Epithelial cell of esophagus (primary cell): Measurements from ENCODE around the gene SLC16A4.

ENCODE experiments used
- DNase-seq: peaks from one replicate; pipeline ENCODE4 v3.0.0; 2010; ENCODE audit warnings: low read depth
- H3K4me3 ChIP-seq: 2 replicates; pipeline ENCODE4 v1.5.1; 2011; ENCODE audit warnings: mild to moderate bottlenecking, low read length, control low read depth
- CTCF ChIP-seq: IDR thresholded peaks from 2 replicates; pipeline ENCODE4 v1.5.1; 2011; ENCODE audit warnings: low read depth, mild to moderate bottlenecking, low read length, control low read depth, inconsistent platforms; ENCODE audit not compliant: insufficient read depth; ENCODE audit errors: missing control alignments

Gene SLC16A4

DNA sequence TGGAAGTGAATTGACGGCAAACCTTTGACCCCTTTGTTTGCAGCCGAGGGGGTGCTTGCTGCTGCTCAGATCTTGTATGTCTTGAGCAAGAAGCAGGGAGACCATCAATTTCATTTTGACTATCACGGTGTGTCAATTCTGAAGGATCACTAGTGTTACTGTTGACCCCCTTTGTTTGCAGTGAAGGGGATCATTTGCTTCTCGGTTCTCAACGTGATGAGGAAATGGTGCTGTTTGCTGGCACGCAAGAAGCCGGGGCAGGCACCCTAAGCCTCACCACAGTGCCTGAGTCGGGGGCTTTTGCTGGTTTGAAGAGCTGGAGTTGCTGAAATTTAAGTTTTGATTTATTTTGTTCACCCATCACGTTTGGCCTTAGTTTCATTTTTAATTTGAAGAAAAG lies 44.1 kb downstream of the SLC16A4 start:
- H3K4me3 ChIP-seq: no peak overlapping the region
- TF ChIP-seq CTCF: no peak
- no peak for DNase-seq

DNA sequence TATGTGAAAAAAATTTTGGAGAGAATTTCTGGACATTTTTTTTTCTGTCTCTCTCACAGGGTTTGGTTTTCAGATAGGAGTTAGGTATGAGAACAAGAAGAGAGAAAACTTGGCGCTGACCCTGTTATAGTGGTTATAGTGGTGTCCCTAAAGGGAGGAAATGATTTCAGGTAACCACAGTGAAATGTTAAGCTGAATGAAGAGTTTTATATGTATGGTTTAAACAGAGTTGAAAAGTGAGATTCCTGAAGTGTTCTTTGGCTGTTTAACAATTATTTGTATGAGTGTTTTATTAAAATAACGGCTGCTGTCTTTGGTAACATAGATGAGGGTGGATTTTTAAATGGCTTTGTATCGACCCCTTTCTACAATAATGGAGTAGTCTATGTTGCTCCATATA lies 45.3 kb downstream of the SLC16A4 start:
- TF ChIP-seq CTCF: no peak
- DNase-seq: no peak
- H3K4me3 ChIP-seq: no peak overlapping the region

DNA sequence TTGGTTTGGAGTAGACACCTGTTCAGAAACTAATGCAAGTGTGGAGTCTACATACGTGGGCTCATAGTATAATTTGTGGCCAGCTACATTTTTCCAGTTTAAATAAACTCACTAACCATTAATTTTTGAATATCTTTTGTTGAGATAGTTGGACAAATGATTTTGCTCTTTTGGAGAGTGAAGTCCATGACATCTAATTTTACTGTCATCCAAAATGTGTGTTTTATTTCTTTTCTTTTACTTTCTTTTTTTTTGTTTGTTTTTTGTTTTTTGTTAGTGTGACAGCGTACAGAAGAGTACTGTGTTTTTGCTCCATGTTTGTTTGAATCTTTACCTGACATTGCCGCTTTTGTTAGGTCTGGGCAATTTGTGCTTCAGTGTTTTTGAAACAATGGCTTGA lies 46.7 kb downstream of the SLC16A4 start:
- TF ChIP-seq CTCF: no peak
- peak overlapping the region; percentile 4 for H3K4me3 ChIP-seq
- no peak for DNase-seq

- H3K4me3 ChIP-seq: peak overlapping the region; percentile 33
- no peak for DNase-seq
- no peak for TF ChIP-seq CTCF
Observed at GRCh38 chr1:110343249-110343648, 47.6 kb downstream of the SLC16A4 start.

GRCh38 chr1:110341872-110342331 lies 48.9 kb downstream of the SLC16A4 start:
- no peak for TF ChIP-seq CTCF
- DNase-seq: no peak
- H3K4me3 ChIP-seq: peak overlapping the region; percentile 33

DNA sequence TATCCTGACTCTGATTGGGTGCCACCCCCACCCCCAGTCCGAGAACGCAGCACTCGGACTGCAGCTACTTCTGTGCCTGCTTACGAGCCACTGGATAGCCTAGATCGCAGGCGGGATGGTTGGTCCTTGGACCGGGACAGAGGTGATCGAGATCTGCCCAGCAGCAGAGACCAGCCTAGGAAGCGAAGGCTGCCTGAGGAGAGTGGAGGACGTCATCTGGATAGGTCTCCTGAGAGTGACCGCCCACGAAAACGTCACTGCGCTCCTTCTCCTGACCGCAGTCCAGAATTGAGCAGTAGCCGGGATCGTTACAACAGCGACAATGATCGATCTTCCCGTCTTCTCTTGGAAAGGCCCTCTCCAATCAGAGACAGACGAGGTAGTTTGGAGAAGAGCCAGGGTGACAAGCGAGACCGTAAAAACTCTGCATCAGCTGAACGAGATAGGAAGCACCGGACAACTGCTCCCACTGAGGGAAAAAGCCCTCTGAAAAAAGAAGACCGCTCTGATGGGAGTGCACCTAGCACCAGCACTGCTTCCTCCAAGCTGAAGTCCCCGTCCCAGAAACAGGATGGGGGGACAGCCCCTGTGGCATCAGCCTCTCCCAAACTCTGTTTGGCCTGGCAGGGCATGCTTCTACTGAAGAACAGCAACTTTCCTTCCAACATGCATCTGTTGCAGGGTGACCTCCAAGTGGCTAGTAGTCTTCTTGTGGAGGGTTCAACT lies 49.5 kb downstream of the SLC16A4 start:
- no peak for DNase-seq
- H3K4me3 ChIP-seq: peak overlapping the region; percentile 33
- TF ChIP-seq CTCF: no peak

GRCh38 chr1:110340207-110340468 lies 50.7 kb downstream of the SLC16A4 start:
- TF ChIP-seq CTCF: no peak

More at GRCh38 chr1:110340207-110340468, 50.7 kb downstream of the SLC16A4 start:
- DNase-seq: peak; percentile 4
- H3K4me3 ChIP-seq: peak overlapping the region; percentile 96
